ENCODE measurements around the gene DELE1. TPM values are rescaled to one million over a fixed set of nuclear protein-coding genes. Genes with fewer than 3 reads are reported as not detected.
"Not testable (repeated sequence)": the region's sequence is repeated elsewhere in the genome, so short reads cannot be mapped to it uniquely, and the experiment has no call there.

Gene DELE1
- total RNA-seq, 2 donors from 2014 or later = 79.9 to 85.5 TPM

GRCh38 chr5:141915881-141916336 is 7.8 kb upstream of the DELE1 start:
- intact Hi-C loops (cut with DNase I) = no loop called here
- DNase-seq = no peak
- ATAC-seq = peak; percentile 58 to 73

GRCh38 chr5:141916522-141916921 is 7.1 kb upstream of the DELE1 start:
- no peak for ATAC-seq
- intact Hi-C loops (cut with DNase I) = no loop called here
- no peak for DNase-seq

- DNase-seq (no peak), ATAC-seq (no peak)
- intact Hi-C loops (cut with DNase I) = no loop called here
Observed at GRCh38 chr5:141917760-141918159, 5.9 kb upstream of the DELE1 start.

- no peak for DNase-seq
- ATAC-seq = no peak
- intact Hi-C loops (cut with DNase I) = no loop called here
Observed at GRCh38 chr5:141919218-141920119, 4.2 kb upstream of the DELE1 start.

GRCh38 chr5:141920771-141921170 is 2.9 kb upstream of the DELE1 start:
- intact Hi-C loops (cut with DNase I) = no loop called here
- no peak for DNase-seq
- ATAC-seq = no peak

GRCh38 chr5:141922827-141923447 is 734 bp upstream of the DELE1 start:
- DNase-seq = not testable (repeated sequence)
- peak; percentile 3 to 21 for ATAC-seq
- intact Hi-C loops (cut with DNase I) = loop anchor here in 1 of 2 donors (1.0 kb wide), 1 partner anchor 36 kb away; no protein-coding TSS in a partner anchor

GRCh38 chr5:141926434-141926833 is 2.8 kb downstream of the DELE1 start:
- intact Hi-C loops (cut with DNase I) = no loop called here
- ATAC-seq (no peak), DNase-seq (no peak)

- ATAC-seq (no peak), DNase-seq (peak; percentile 37)
- intact Hi-C loops (cut with DNase I) = no loop called here
Observed at GRCh38 chr5:141928051-141928450, 4.4 kb downstream of the DELE1 start.

- intact Hi-C loops (cut with DNase I) = no loop called here
- no peak for DNase-seq
- no peak for ATAC-seq
Observed at GRCh38 chr5:141929398-141930058, 5.9 kb downstream of the DELE1 start.

- intact Hi-C loops (cut with DNase I) = no loop called here
- no peak for ATAC-seq
- DNase-seq = no peak
Observed at GRCh38 chr5:141931694-141932093, 8.0 kb downstream of the DELE1 start.

- ATAC-seq = no peak
- intact Hi-C loops (cut with DNase I) = no loop called here
- DNase-seq = no peak
Observed at GRCh38 chr5:141933151-141933550, 9.5 kb downstream of the DELE1 start.

- DNase-seq (peak; percentile 61), ATAC-seq (peak; percentile 91 to 92)
- intact Hi-C loops (cut with DNase I) = no loop called here
Observed at GRCh38 chr5:141934099-141934844, 10.6 kb downstream of the DELE1 start.

- ATAC-seq = no peak
- intact Hi-C loops (cut with DNase I) = no loop called here
- DNase-seq = no peak
Observed at GRCh38 chr5:141935538-141935937, 11.9 kb downstream of the DELE1 start.

GRCh38 chr5:141940695-141941271 is 17.1 kb downstream of the DELE1 start:
- intact Hi-C loops (cut with DNase I) = no loop called here
- ATAC-seq (peak; percentile 41 to 46), DNase-seq (peak; percentile 39)

- intact Hi-C loops (cut with DNase I) = no loop called here
- DNase-seq = no peak
- ATAC-seq = peak; percentile 27 to 68
Observed at GRCh38 chr5:141941307-141941706, 17.6 kb downstream of the DELE1 start.

GRCh38 chr5:141941779-141942178 is 18.1 kb downstream of the DELE1 start:
- no peak for ATAC-seq
- intact Hi-C loops (cut with DNase I) = no loop called here
- DNase-seq = no peak

GRCh38 chr5:141942185-141942857 is 18.6 kb downstream of the DELE1 start:
- no peak for DNase-seq
- ATAC-seq = peak in 1 of 2 donors; percentile 20
- intact Hi-C loops (cut with DNase I) = no loop called here

GRCh38 chr5:141944076-141944475 is 20.4 kb downstream of the DELE1 start:
- no peak for ATAC-seq
- intact Hi-C loops (cut with DNase I) = no loop called here
- no peak for DNase-seq
